ENCODE measurements around the gene UBE2L3.

UBE2L3 gene

GRCh38 chr22:21660904-21661303, 93.4 kb downstream of the UBE2L3 start:
- H3K4me3 ChIP-seq (ENCODE audit: low read depth, low read length) = no peak overlapping the region
- DNase-seq (ENCODE audit: low read depth) = no peak
- no peak for TF ChIP-seq CTCF (IDR thresholded peaks at IDR 0.05; ENCODE audit: insufficient read depth, low read depth, low read length, missing control alignments)

GRCh38 chr22:21661991-21662390, 94.5 kb downstream of the UBE2L3 start:
- DNase-seq (ENCODE audit: low read depth) = no peak
- H3K4me3 ChIP-seq (ENCODE audit: low read depth, low read length) = no peak overlapping the region
- no peak for TF ChIP-seq CTCF (IDR thresholded peaks at IDR 0.05; ENCODE audit: insufficient read depth, low read depth, low read length, missing control alignments)

- TF ChIP-seq CTCF (IDR thresholded peaks at IDR 0.05; ENCODE audit: insufficient read depth, low read depth, low read length, missing control alignments) = no peak
- no peak overlapping the region for H3K4me3 ChIP-seq (ENCODE audit: low read depth, low read length)
- DNase-seq (ENCODE audit: low read depth) = no peak
Observed at GRCh38 chr22:21663738-21664137, 96.2 kb downstream of the UBE2L3 start.

GRCh38 chr22:21665047-21665851, 97.7 kb downstream of the UBE2L3 start:
- peak overlapping the region; percentile 73 for H3K4me3 ChIP-seq (ENCODE audit: low read depth, low read length)
- no peak for DNase-seq (ENCODE audit: low read depth)
- TF ChIP-seq CTCF (IDR thresholded peaks at IDR 0.05; ENCODE audit: insufficient read depth, low read depth, low read length, missing control alignments) = no peak

- no peak for TF ChIP-seq CTCF (IDR thresholded peaks at IDR 0.05; ENCODE audit: insufficient read depth, low read depth, low read length, missing control alignments)
- DNase-seq (ENCODE audit: low read depth) = no peak
- peak overlapping the region; percentile 73 for H3K4me3 ChIP-seq (ENCODE audit: low read depth, low read length)
Observed at GRCh38 chr22:21666786-21667185, 99.3 kb downstream of the UBE2L3 start.

GRCh38 chr22:21669026-21669425, 101.5 kb downstream of the UBE2L3 start:
- no peak for DNase-seq (ENCODE audit: low read depth)
- no peak for TF ChIP-seq CTCF (IDR thresholded peaks at IDR 0.05; ENCODE audit: insufficient read depth, low read depth, low read length, missing control alignments)
- no peak overlapping the region for H3K4me3 ChIP-seq (ENCODE audit: low read depth, low read length)

Measured in GM12865 (cell line).